WTC11 (cell line): ENCODE results near the gene ITGA1. TPM values are rescaled to one million over a fixed set of nuclear protein-coding genes. Genes with fewer than 3 reads are reported as not detected.

Experiments used
- ATAC-seq: fragments of 200-7000 bp; cut with Tn5 transposase; 2 replicates; pipeline ENCODE4 v1.10.0; 2021; ENCODE audit warnings: mild to moderate bottlenecking, moderate library complexity
- CTCF ChIA-PET: fragments of 300-600 bp; sonication (Branson Sonifier 250); formaldehyde crosslinking; loops from one replicate; lab custom pipeline; 2021; ENCODE audit warnings: antibody characterized with exemption; lab: Charles Lee
- POLR2A ChIA-PET: fragments of 350-600 bp; sonication (Branson Sonifier 250); formaldehyde crosslinking; loops from one replicate; lab custom pipeline; 2021; ENCODE audit warnings: antibody characterized with exemption; lab: Charles Lee
- DNase-seq: peaks from one replicate; pipeline ENCODE4 v3.0.0; 2021; ENCODE audit warnings: low spot score
- H3K27ac Mint-ChIP-seq: 2 replicates; pipeline ENCODE4 v1.8.0; 2021; ENCODE audit warnings: mixed read lengths
- H3K27me3 Mint-ChIP-seq: 2 replicates; pipeline ENCODE4 v1.8.0; 2021; ENCODE audit warnings: low read depth, mild to moderate bottlenecking, moderate library complexity, mixed read lengths
- H3K36me3 Mint-ChIP-seq: 2 replicates; pipeline ENCODE4 v1.8.0; 2021; ENCODE audit warnings: mixed read lengths
- H3K4me1 Mint-ChIP-seq: 2 replicates; pipeline ENCODE4 v1.8.0; 2022; ENCODE audit warnings: mixed read lengths
- H3K4me3 Mint-ChIP-seq: 2 replicates; pipeline ENCODE4 v1.8.0; 2021; ENCODE audit warnings: mild to moderate bottlenecking, moderate library complexity, mixed read lengths
- H3K9me3 Mint-ChIP-seq: 2 replicates; pipeline ENCODE4 v1.8.0; 2021; ENCODE audit warnings: mixed read lengths
- ARID4B ChIP-seq: sonication (generic); formaldehyde crosslinking; IDR thresholded peaks from 2 replicates; pipeline ENCODE4 v1.8.0; 2023; ENCODE audit warnings: missing genetic modification reagents, mild to moderate bottlenecking, borderline replicate concordance
- ATF3 ChIP-seq: sonication (generic); formaldehyde crosslinking; conservative IDR thresholded peaks from 2 replicates; pipeline ENCODE4 v1.8.1; 2022; ENCODE audit warnings: mild to moderate bottlenecking, missing genetic modification reagents
- CREM ChIP-seq: sonication (generic); formaldehyde crosslinking; IDR thresholded peaks from 2 replicates; pipeline ENCODE4 v1.8.1; 2022; ENCODE audit warnings: mild to moderate bottlenecking, missing genetic modification reagents, moderate library complexity
- GRHL2 ChIP-seq: fragments of 250-450 bp; sonication (Bioruptor Pico); IDR thresholded peaks from 2 replicates; pipeline ENCODE4 v1.8.0; 2022; ENCODE audit warnings: mild to moderate bottlenecking, moderate library complexity; ENCODE audit not compliant: insufficient replicate concordance, severe bottlenecking
- KAT7 ChIP-seq: sonication (generic); formaldehyde crosslinking; IDR thresholded peaks from 2 replicates; pipeline ENCODE4 v1.8.1; 2023; ENCODE audit warnings: missing genetic modification reagents, mild to moderate bottlenecking, borderline replicate concordance
- NR3C1 ChIP-seq: sonication (generic); formaldehyde crosslinking; conservative IDR thresholded peaks from 2 replicates; pipeline ENCODE4 v1.8.1; 2023; ENCODE audit warnings: low read depth, mild to moderate bottlenecking, missing genetic modification reagents
- SP1 ChIP-seq: sonication (generic); formaldehyde crosslinking; conservative IDR thresholded peaks from 2 replicates; pipeline ENCODE4 v1.8.1; 2022; ENCODE audit warnings: missing genetic modification reagents
- TEAD1 ChIP-seq: sonication (generic); formaldehyde crosslinking; IDR thresholded peaks from 2 replicates; pipeline ENCODE4 v1.8.0; 2022; ENCODE audit warnings: mild to moderate bottlenecking, missing genetic modification reagents
- ZBTB21 ChIP-seq: sonication (generic); formaldehyde crosslinking; IDR thresholded peaks from 2 replicates; pipeline ENCODE4 v1.8.1; 2023; ENCODE audit warnings: mild to moderate bottlenecking, missing genetic modification reagents, borderline replicate concordance
- ZNF219 ChIP-seq: sonication (generic); formaldehyde crosslinking; IDR thresholded peaks from 2 replicates; pipeline ENCODE4 v1.8.0; 2023; ENCODE audit warnings: missing genetic modification reagents, mild to moderate bottlenecking, borderline replicate concordance
- ZNF281 ChIP-seq: sonication (generic); formaldehyde crosslinking; IDR thresholded peaks from 2 replicates; pipeline ENCODE4 v1.8.0; 2023; ENCODE audit warnings: mild to moderate bottlenecking, missing genetic modification reagents
- total RNA-seq: library from RNA; stranded (reverse); gene quantifications from 3 replicates; pipeline ENCODE4 v1.2.3, GENCODE V29; 2021

The ITGA1 gene
- total RNA-seq, 1 experiment from 2014 or later: 6.5 TPM

- peak overlapping the region; percentile 93 for H3K4me3 Mint-ChIP-seq
- H3K36me3 Mint-ChIP-seq: no peaks in the 10 kb centered on the region
- ChIA-PET CTCF (interaction anchor here (0.8 to 2.4 kb wide), 3 partner anchors 12 to 127 kb away, joined by 3 to 25 read pairs (median 12); no protein-coding TSS in a partner anchor), POLR2A (interaction anchor here (1.2 to 1.9 kb wide), 2 partner anchors 11 to 13 kb away, joined by 4 to 10 read pairs; no protein-coding TSS in a partner anchor)
- H3K27ac Mint-ChIP-seq: no peak overlapping the region
- DNase-seq (no peak), ATAC-seq (no peak)
- peaks cover 8% of the 10 kb centered on the region; the same call in 1 of the 2 replicates for H3K9me3 Mint-ChIP-seq
- peaks cover 33% of the 10 kb centered on the region for H3K4me1 Mint-ChIP-seq
- TF ChIP-seq ZNF281 (CRISPR knock-in tag) (no peak), CREM (CRISPR knock-in tag) (no peak)
- TF ChIP-seq, all 79 proteins: peak for 0
- peaks cover 4% of the 10 kb centered on the region; the same call in 1 of the 2 replicates for H3K27me3 Mint-ChIP-seq
These were observed 747 bp downstream of the ITGA1 start for GRCh38 chr5:52788505-52788821.

- Mint-ChIP-seq H3K27me3 (peaks cover 4% of the 10 kb centered on the region; the same call in 1 of the 2 replicates), H3K27ac (no peak overlapping the region), H3K9me3 (peaks cover 8% of the 10 kb centered on the region; the same call in 1 of the 2 replicates)
- no peak for ATAC-seq
- CTCF ChIA-PET: interaction anchor here (1.0 to 1.2 kb wide), 2 partner anchors 10 to 126 kb away, joined by 3 to 4 read pairs; no protein-coding TSS in a partner anchor
- POLR2A ChIA-PET: interaction anchor here (1.1 kb wide), 1 partner anchor 10 kb away, joined by 4 read pairs; no protein-coding TSS in a partner anchor
- no peak for TF ChIP-seq TEAD1 (CRISPR knock-in tag)
- no peak for TF ChIP-seq SP1
- TF ChIP-seq NR3C1 (CRISPR knock-in tag): no peak
- no peak for TF ChIP-seq ZBTB21 (CRISPR knock-in tag)
- TF ChIP-seq, all 79 proteins: peak for 0
- no peaks in the 10 kb centered on the region for H3K36me3 Mint-ChIP-seq
- no peak for DNase-seq
- peak overlapping the region; percentile 93 for H3K4me3 Mint-ChIP-seq
- H3K4me1 Mint-ChIP-seq: peaks cover 33% of the 10 kb centered on the region
These were observed 1.7 kb downstream of the ITGA1 start for GRCh38 chr5:52789378-52789777.

GRCh38 chr5:52789851-52790250, 2.1 kb downstream of the ITGA1 start:
- Mint-ChIP-seq H3K4me1 (peaks cover 33% of the 10 kb centered on the region), H3K27me3 (peaks cover 4% of the 10 kb centered on the region; the same call in 1 of the 2 replicates), H3K9me3 (peaks cover 7% of the 10 kb centered on the region; the same call in 1 of the 2 replicates), H3K4me3 (peak overlapping the region; percentile 93; the same call in 1 of the 2 replicates), H3K36me3 (no peaks in the 10 kb centered on the region), H3K27ac (no peak overlapping the region)
- ChIA-PET POLR2A (interaction anchor here (1.1 kb wide), 1 partner anchor 9 kb away, joined by 4 read pairs; no protein-coding TSS in a partner anchor), CTCF (interaction anchor here (1.0 to 1.2 kb wide), 2 partner anchors 9 to 126 kb away, joined by 3 to 4 read pairs; no protein-coding TSS in a partner anchor)
- ATAC-seq (no peak), DNase-seq (no peak)
- no peak for TF ChIP-seq TEAD1 (CRISPR knock-in tag)
- no peak for TF ChIP-seq ARID4B (CRISPR knock-in tag)
- TF ChIP-seq ATF3 (CRISPR knock-in tag): no peak
- TF ChIP-seq GRHL2 (CRISPR knock-in tag): no peak
- TF ChIP-seq ZNF219 (CRISPR knock-in tag): no peak
- no peak for TF ChIP-seq KAT7 (CRISPR knock-in tag)
